H1 (cell line): Measurements from ENCODE around the gene SMYD1. TPM values are rescaled to one million over a fixed set of nuclear protein-coding genes. Genes with fewer than 3 reads are reported as not detected.

Experiments
- CTCF ChIA-PET: fragments of 300-600 bp; sonication (Branson Sonifier 250); formaldehyde crosslinking; loops from one replicate; lab custom pipeline; 2021; ENCODE audit not compliant: partially characterized antibody; lab: Charles Lee
- POLR2A ChIA-PET: fragments of 300-600 bp; sonication (Branson Sonifier 250); formaldehyde crosslinking; loops from one replicate; lab custom pipeline; 2021; ENCODE audit warnings: inconsistent platforms; ENCODE audit not compliant: partially characterized antibody; lab: Charles Lee
- DNase-seq, 2 experiments: peaks; one replicate each; pipeline versions ENCODE4 v3.0.0 to v3.0.0-alpha.2; 2010 to 2022; ENCODE audit warnings: low spot score in 2 of 2, low read depth in 1 of 2, mixed read lengths in 1 of 2
- FAIRE-seq: peaks from 2 replicates; lab custom pipeline; 2011; peaks lifted over from hg19 to GRCh38; lab: Jason Lieb, UNC
- H2AFZ ChIP-seq: 2 replicates; pipeline ENCODE4 v1.8.1; 2012; ENCODE audit warnings: low read length, inconsistent platforms
- H2AK5ac ChIP-seq: 2 replicates; pipeline ENCODE4 v1.6.1; 2013; ENCODE audit warnings: low read depth, low read length
- H2BK120ac ChIP-seq: replicated peaks from 2 replicates; pipeline ENCODE3; 2013; ENCODE audit warnings: low read depth, low read length, inconsistent platforms
- H2BK12ac ChIP-seq: 2 replicates; pipeline ENCODE4 v1.6.1; 2013; ENCODE audit warnings: low read depth, low read length
- H2BK15ac ChIP-seq: 2 replicates; pipeline ENCODE4 v1.6.1; 2013; ENCODE audit warnings: low read length
- H2BK20ac ChIP-seq: 2 replicates; pipeline ENCODE4 v1.6.1; 2013; ENCODE audit warnings: low read length
- H2BK5ac ChIP-seq: 2 replicates; pipeline ENCODE4 v1.6.1; 2013; ENCODE audit warnings: low read depth, low read length
- H3K14ac ChIP-seq: 2 replicates; pipeline ENCODE4 v1.6.1; 2013; ENCODE audit warnings: inconsistent platforms; ENCODE audit not compliant: insufficient read length
- H3K18ac ChIP-seq: 2 replicates; pipeline ENCODE4 v1.6.1; 2013; ENCODE audit warnings: low read length; ENCODE audit errors: extremely low read depth
- H3K23ac ChIP-seq: 2 replicates; pipeline ENCODE4 v1.6.1; 2013; ENCODE audit warnings: inconsistent platforms; ENCODE audit not compliant: insufficient read length
- H3K23me2 ChIP-seq: 2 replicates; pipeline ENCODE4 v1.6.1; 2013; ENCODE audit warnings: low read depth, low read length
- H3K27ac ChIP-seq: 2 replicates; pipeline ENCODE4 v1.6.1; 2011; ENCODE audit warnings: low read depth, low read length, inconsistent platforms
- H3K27me3 ChIP-seq, 4 experiments: replicated peaks in 1 of 4; 1 replicate in 1 of 4; 2 replicates in 3 of 4; pipeline versions ENCODE4 v1.6.1 to v1.8.1; 2011 to 2013; ENCODE audit warnings: low read length in 3 of 4, mild to moderate bottlenecking in 3 of 4, inconsistent platforms in 2 of 4, mixed read lengths in 2 of 4, moderate library complexity in 1 of 4; ENCODE audit not compliant: control insufficient read depth in 3 of 4, insufficient read depth in 3 of 4; ENCODE audit errors: extremely low read depth in 1 of 4
- H3K36me3 ChIP-seq, 4 experiments: 2 replicates each; pipeline versions ENCODE4 v1.6.1 to v1.8.1; 2011 to 2013; ENCODE audit warnings: mild to moderate bottlenecking in 4 of 4, low read length in 3 of 4, moderate library complexity in 2 of 4, control low read depth in 1 of 4, inconsistent platforms in 1 of 4; ENCODE audit not compliant: insufficient read depth in 4 of 4, control insufficient read depth in 2 of 4
- H3K4ac ChIP-seq: replicated peaks from 2 replicates; pipeline ENCODE3; 2013; ENCODE audit warnings: low read length, low read depth, mixed read lengths, inconsistent platforms; ENCODE audit not compliant: insufficient read length
- H3K4me1 ChIP-seq, 4 experiments: replicated peaks in 1 of 4; 1 replicate in 1 of 4; 2 replicates in 3 of 4; pipeline versions ENCODE4 v1.6.1 to v1.8.1; 2011 to 2013; ENCODE audit warnings: low read length in 3 of 4, inconsistent platforms in 2 of 4, mixed read lengths in 1 of 4; ENCODE audit not compliant: insufficient read depth in 4 of 4, control insufficient read depth in 3 of 4
- H3K4me2 ChIP-seq, 2 experiments: 2 replicates each; pipeline versions ENCODE4 v1.6.1 to v1.8.1; 2011 to 2013; ENCODE audit warnings: low read depth in 2 of 2, low read length in 2 of 2, control low read depth in 1 of 2, inconsistent platforms in 1 of 2, mild to moderate bottlenecking in 1 of 2; ENCODE audit not compliant: insufficient read depth in 1 of 2
- H3K4me3 ChIP-seq, 4 experiments: fragments of 200-600, 300-600 bp in 1 of 4; sonication (generic), shearing (Covaris generic), sonication (Bioruptor Twin) in 1 of 4; 2 replicates each; pipeline versions ENCODE4 v1.5.1 to v1.8.1; 2011 to 2016; ENCODE audit warnings: low read length in 4 of 4, low read depth in 3 of 4, control low read depth in 2 of 4, inconsistent platforms in 2 of 4, mild to moderate bottlenecking in 2 of 4, mixed read lengths in 1 of 4, moderate library complexity in 1 of 4; ENCODE audit not compliant: insufficient read depth in 2 of 4; ENCODE audit errors: extremely low read depth in 1 of 4
- H3K56ac ChIP-seq: replicated peaks from 2 replicates; pipeline ENCODE3; 2013; ENCODE audit warnings: low read depth, mild to moderate bottlenecking, mixed read lengths, low read length, inconsistent platforms; ENCODE audit not compliant: insufficient read length
- H3K79me1 ChIP-seq: 2 replicates; pipeline ENCODE4 v1.6.1; 2013; ENCODE audit warnings: low read depth, low read length, control low read depth
- H3K79me2 ChIP-seq, 2 experiments: 2 replicates each; pipeline versions ENCODE4 v1.6.1 to v1.8.1; 2012 to 2013; ENCODE audit warnings: low read length in 2 of 2, mild to moderate bottlenecking in 2 of 2, inconsistent platforms in 1 of 2; ENCODE audit not compliant: insufficient read depth in 2 of 2, control insufficient read depth in 1 of 2
- H3K9ac ChIP-seq, 4 experiments: replicated peaks in 1 of 4; 1 replicate in 1 of 4; 2 replicates in 3 of 4; pipeline versions ENCODE4 v1.6.1 to v1.8.1; 2011 to 2013; ENCODE audit warnings: low read depth in 3 of 4, low read length in 3 of 4, control low read depth in 2 of 4, mild to moderate bottlenecking in 2 of 4, moderate library complexity in 2 of 4, inconsistent platforms in 1 of 4; ENCODE audit errors: extremely low read depth in 1 of 4
- H3K9me3 ChIP-seq, 2 experiments: 2 replicates each; pipeline versions ENCODE4 v1.6.1 to v1.8.1; 2012 to 2013; ENCODE audit warnings: mild to moderate bottlenecking in 2 of 2, moderate library complexity in 2 of 2, control low read depth in 1 of 2, inconsistent platforms in 1 of 2, low read depth in 1 of 2, low read length in 1 of 2, mixed read lengths in 1 of 2; ENCODE audit not compliant: insufficient read depth in 2 of 2
- H4K20me1 ChIP-seq, 2 experiments: replicated peaks in 1 of 2; 2 replicates each; pipeline versions ENCODE3 to v1.8.1; 2011 to 2013; ENCODE audit warnings: inconsistent platforms in 2 of 2, low read length in 2 of 2, mild to moderate bottlenecking in 1 of 2; ENCODE audit not compliant: insufficient read depth in 2 of 2, control insufficient read depth in 1 of 2
- H4K5ac ChIP-seq: 2 replicates; pipeline ENCODE4 v1.6.1; 2013; ENCODE audit warnings: low read length, low read depth, mixed read lengths, inconsistent platforms; ENCODE audit not compliant: insufficient read length
- H4K8ac ChIP-seq: 2 replicates; pipeline ENCODE4 v1.8.0; 2013; ENCODE audit warnings: mild to moderate bottlenecking, moderate library complexity, low read length, inconsistent platforms; ENCODE audit not compliant: insufficient read depth; ENCODE audit errors: extremely low read depth
- H4K91ac ChIP-seq: replicated peaks from 2 replicates; pipeline ENCODE3; 2013; ENCODE audit warnings: low read length, mixed read lengths, inconsistent platforms; ENCODE audit not compliant: insufficient read length
- BACH1 ChIP-seq: IDR thresholded peaks from 2 replicates; pipeline ENCODE4 v1.6.1; 2012; ENCODE audit warnings: low read length, improper control_type of control experiment
- BCL11A ChIP-seq, 2 experiments: IDR thresholded peaks; one replicate each; pipeline ENCODE4 v1.6.1; 2011; ENCODE audit warnings: low read depth in 2 of 2, low read length in 2 of 2, mild to moderate bottlenecking in 2 of 2
- CHD2 ChIP-seq: IDR thresholded peaks from 2 replicates; pipeline ENCODE4 v1.6.1; 2012; ENCODE audit warnings: low read length, improper control_type of control experiment
- CREB1 ChIP-seq: IDR thresholded peaks from 2 replicates; pipeline ENCODE4 v1.6.1; 2012; ENCODE audit warnings: inconsistent platforms
- EGR1 ChIP-seq: IDR thresholded peaks from 2 replicates; pipeline ENCODE4 v1.6.1; 2011; ENCODE audit warnings: low read depth, low read length, borderline replicate concordance
- EP300 ChIP-seq, 2 experiments: IDR thresholded peaks; 1 replicate in 1 of 2; 2 replicates in 1 of 2; pipeline ENCODE4 v1.6.1; 2011 to 2012; ENCODE audit warnings: low read depth in 2 of 2, low read length in 2 of 2, mild to moderate bottlenecking in 2 of 2, borderline replicate concordance in 1 of 2, inconsistent platforms in 1 of 2, moderate library complexity in 1 of 2
- EZH2 ChIP-seq: fragments of 200-600 bp; sonication (generic); IDR thresholded peaks from 2 replicates; pipeline ENCODE4 v1.7.1; 2012; ENCODE audit warnings: low read depth, mild to moderate bottlenecking, moderate library complexity, low read length, inconsistent platforms; ENCODE audit not compliant: severe bottlenecking
- HDAC2 ChIP-seq, 2 experiments: fragments of 300-600 bp in 1 of 2; sonication (generic) in 1 of 2; IDR thresholded peaks; 2 replicates each; pipeline ENCODE4 v1.6.1; 2011 to 2012; ENCODE audit warnings: low read depth in 2 of 2, low read length in 2 of 2, mild to moderate bottlenecking in 2 of 2, moderate library complexity in 2 of 2, borderline replicate concordance in 1 of 2, inconsistent platforms in 1 of 2
- KDM5A ChIP-seq: fragments of 200-600 bp; IDR thresholded peaks from 2 replicates; pipeline ENCODE4 v1.7.1; 2012; ENCODE audit warnings: mild to moderate bottlenecking, low read length, inconsistent platforms, mixed read lengths
- MAFK ChIP-seq: IDR thresholded peaks from 2 replicates; pipeline ENCODE4 v1.6.1; 2012; ENCODE audit warnings: low read depth, mild to moderate bottlenecking, improper control_type of control experiment, low read length
- POLR2AphosphoS5 ChIP-seq: IDR thresholded peaks from 2 replicates; pipeline ENCODE4 v1.6.1; 2011; ENCODE audit warnings: low read depth, low read length
- RFX5 ChIP-seq: IDR thresholded peaks from 2 replicates; pipeline ENCODE4 v1.6.1; 2011; ENCODE audit warnings: low read depth, low read length, improper control_type of control experiment, borderline replicate concordance
- TEAD4 ChIP-seq: IDR thresholded peaks from 2 replicates; pipeline ENCODE4 v1.6.1; 2012; ENCODE audit warnings: low read depth, low read length, inconsistent platforms, mixed read lengths
- WGBS, 2 experiments: shearing (Covaris generic) in 1 of 2; methylation state at CpG; one replicate each; pipeline versions ENCODE4 v1.1.6 to v1.1.7; 2013 to 2015; ENCODE audit warnings: low lambda C conversion rate in 2 of 2, mixed read lengths in 2 of 2, inconsistent platforms in 1 of 2, low coverage in 1 of 2, missing lambda C conversion rate in 1 of 2; ENCODE audit not compliant: insufficient replicate concordance in 2 of 2, insufficient coverage in 1 of 2, insufficient read length in 1 of 2; ENCODE audit errors: extremely low coverage in 1 of 2, missing lambda C conversion rate in 1 of 2; 5-methylcytosine and 5-hydroxymethylcytosine counted together
- long read RNA-seq, 2 experiments: library from RNA in 1 of 2; library from capped mRNA in 1 of 2; stranded (forward); transcript quantifications; one replicate each; pipeline ENCODE4 v2.0.0, GENCODE V29; 2021; ENCODE audit warnings: inconsistent platforms in 1 of 2
- polyA minus RNA-seq, 3 experiments: library from RNA; depleted of rRNA, polyadenylated mRNA; stranded (reverse); fragments of >200 nt; gene quantifications; 1 replicate in 2 of 3; 2 replicates in 1 of 3; pipeline ENCODE4 v1.2.3, GENCODE V29; 2011
- polyA plus RNA-seq, 7 experiments: library from polyadenylated mRNA; depleted of rRNA in 3 of 7; stranded (reverse) in 5 of 7; unstranded in 2 of 7; fragments of >200 nt in 5 of 7; fragments of 200-250 nt in 2 of 7; gene quantifications; 1 replicate in 5 of 7; 2 replicates in 1 of 7; 4 replicates in 1 of 7; pipeline versions ENCODE4 v1.2.1 to v1.2.3, GENCODE V29; 2011 to 2013; ENCODE audit warnings: missing spikeins in 2 of 7, mixed read lengths in 2 of 7
- total RNA-seq: library from RNA; stranded (reverse); fragmentation: NEBNext Ultra II Directional; extraction: Animal tissue kit (Norgen Biotek cat#: 25700); gene quantifications from 2 replicates; pipeline ENCODE4 v1.2.1, GENCODE V29; 2021

The SMYD1 gene
- total RNA-seq (not detected in 2 replicates), polyA plus RNA-seq (2011; rRNA removed) (0.05 and 0.06 TPM in 2 replicates), polyA minus RNA-seq (2011; rRNA and poly(A)+ RNA removed) (0.10 TPM in 1 of 2 replicates, not detected in the other)
- polyA plus RNA-seq (2011; cell fraction: cytosol; rRNA removed), result 0.01 TPM
- not detected for polyA plus RNA-seq (2011; cell fraction: nucleus; rRNA removed)
- polyA plus RNA-seq (2012, experiment 1 of 2), result 0.09 TPM in 1 of 4 replicates, not detected in the others
- polyA plus RNA-seq (2012, experiment 2 of 2), result not detected
- 0.12 TPM for polyA plus RNA-seq (2013, experiment 1 of 2)
- not detected for polyA plus RNA-seq (2013, experiment 2 of 2)
- not detected for polyA minus RNA-seq (2011; cell fraction: cytosol; rRNA and poly(A)+ RNA removed)
- not detected for polyA minus RNA-seq (2011; cell fraction: nucleus; rRNA and poly(A)+ RNA removed)
- long read RNA-seq, experiment 1, result 0 reads
- long read RNA-seq, experiment 2, result 0 reads

- no peak within 1 kb of the TSS for H3K56ac ChIP-seq
- ChIA-PET CTCF (interaction anchor here (0.6 to 2.8 kb wide), 5 partner anchors 7 to 122 kb away, joined by 3 to 18 read pairs (median 3); no protein-coding TSS in a partner anchor), POLR2A (no interaction called here)
- no peak within 1 kb of the TSS for H4K91ac ChIP-seq
- H3K27ac ChIP-seq, result no peak within 1 kb of the TSS
- no peaks in the 10 kb centered on the region for H3K79me2 ChIP-seq
- H4K20me1 ChIP-seq, result no peaks in the 10 kb centered on the region
- no peaks in the 10 kb centered on the region for H3K36me3 ChIP-seq
- H2BK20ac ChIP-seq, result no peak within 1 kb of the TSS
- H3K9me3 ChIP-seq, result no peaks in the 10 kb centered on the region
- H3K23ac ChIP-seq, result no peak within 1 kb of the TSS
- no peaks in the 10 kb centered on the region for H3K23me2 ChIP-seq
- no peak within 1 kb of the TSS for H2BK120ac ChIP-seq
- H3K18ac ChIP-seq, result no peak within 1 kb of the TSS
- H3K4ac ChIP-seq, result no peak within 1 kb of the TSS
- DNase-seq (no peak), FAIRE-seq (no peak)
- no peak within 1 kb of the TSS for H2BK15ac ChIP-seq
- 81% methylated on average over 8 of the region's 8 CpGs; no CpG with 5 or more reads in 1 of the 2 experiments for WGBS, 2 experiments
- H2AK5ac ChIP-seq, result no peak within 1 kb of the TSS
- H3K4me3 ChIP-seq, result no peak within 1 kb of the TSS
- H3K4me2 ChIP-seq, result no peak within 1 kb of the TSS
- H2BK5ac ChIP-seq, result no peak within 1 kb of the TSS
- no peak within 1 kb of the TSS for H3K14ac ChIP-seq
- H2AFZ ChIP-seq, result 0 out of 2 replicates have a peak within 1 kb of the TSS, but pooled peaks have one; percentile 62
- no peaks in the 10 kb centered on the region for H3K27me3 ChIP-seq
- no peak within 1 kb of the TSS for H2BK12ac ChIP-seq
- no peak within 1 kb of the TSS for H3K9ac ChIP-seq
- no peak within 1 kb of the TSS for H4K8ac ChIP-seq
- no peaks in the 10 kb centered on the region for H3K79me1 ChIP-seq
- H3K4me1 ChIP-seq, result peaks cover 0 to 11% (median 0%) of the 10 kb centered on the region in 4 experiments; a peak in 1 of 7 replicates
- no peak within 1 kb of the TSS for H4K5ac ChIP-seq
- no peak for TF ChIP-seq CHD2
- no peak for TF ChIP-seq EZH2
- no peak for TF ChIP-seq BCL11A (IDR thresholded peaks at IDR 0.05; ENCODE audit: low read depth in 2 of 2, low read length in 2 of 2)
- no peak for TF ChIP-seq EGR1
- no peak for TF ChIP-seq EP300 (IDR thresholded peaks at IDR 0.05; ENCODE audit: borderline replicate concordance in 1 of 2, low read depth in 2 of 2, low read length in 2 of 2)
- TF ChIP-seq MAFK, result no peak
- TF ChIP-seq POLR2AphosphoS5, result no peak
- no peak for TF ChIP-seq KDM5A
- no peak for TF ChIP-seq BACH1
- no peak for TF ChIP-seq TEAD4
- TF ChIP-seq RFX5, result no peak
- TF ChIP-seq HDAC2 (IDR thresholded peaks at IDR 0.05; ENCODE audit: borderline replicate concordance in 1 of 2, low read depth in 2 of 2, low read length in 2 of 2), result no peak
- no peak for TF ChIP-seq CREB1
These were observed at the start of gene SMYD1 for GRCh38 chr2:88067598-88067997. SMYD1 (plus strand) TSS chr2:88067825; CDS start chr2:88067865, 40 bp downstream.
